GM23248 (cell line): Measurements from ENCODE around the gene KIF3A.

Experiments
- EZH2 ChIP-seq: fragments of 200-600 bp; sonication (generic); IDR thresholded peaks from 2 replicates; pipeline ENCODE4 v1.6.1; 2018; ENCODE audit warnings: antibody characterized with exemption, mild to moderate bottlenecking; ENCODE audit not compliant: insufficient read depth, poor library complexity, severe bottlenecking
- EZH2phosphoT487 ChIP-seq: fragments of 200-600 bp; sonication (generic); IDR thresholded peaks from 2 replicates; pipeline ENCODE4 v1.6.1; 2018; ENCODE audit warnings: antibody characterized with exemption, moderate library complexity, mild to moderate bottlenecking, low read depth; ENCODE audit not compliant: insufficient read depth

GRCh38 chr5:132684491-132684890 is 52.9 kb downstream of the KIF3A start:
- TF ChIP-seq EZH2phosphoT487, result no peak
- TF ChIP-seq EZH2, result no peak
